PC-3 (cell line): Measurements from ENCODE around the gene NOP56.

Experiments used
- CTCF ChIP-seq: fragments of 300-600 bp; sonication (generic); conservative IDR thresholded peaks from 2 replicates; pipeline ENCODE4 v1.5.1; 2017; ENCODE audit warnings: antibody characterized with exemption, low read depth, mild to moderate bottlenecking, low read length
- EZH2 ChIP-seq: fragments of 300-600 bp; sonication (generic); IDR thresholded peaks from one replicate; pipeline ENCODE4 v1.6.1; 2017; ENCODE audit warnings: antibody characterized with exemption, mild to moderate bottlenecking, low read length; ENCODE audit not compliant: unreplicated experiment

GRCh38 chr20:2651772-2652723 is at the start of gene NOP56:
- no peak for TF ChIP-seq CTCF
- no peak for TF ChIP-seq EZH2
